B cell (primary cell): ENCODE results near the gene CXCR3. TPM values are rescaled to one million over a fixed set of nuclear protein-coding genes. Genes with fewer than 3 reads are reported as not detected.

Experiments used
- ATAC-seq: fragments of 200-7000 bp; cut with Tn5 transposase; one replicate; pipeline ENCODE4 v1.10.0; 2021; ENCODE audit warnings: low read depth, mild to moderate bottlenecking, moderate number of reproducible peaks, moderate library complexity
- CTCF ChIA-PET: fragments of 350-600 bp; sonication (Branson Sonifier 250); formaldehyde crosslinking; loops from one replicate; lab custom pipeline; 2021; ENCODE audit warnings: antibody characterized with exemption, inconsistent platforms; lab: Charles Lee
- POLR2A ChIA-PET: fragments of 350-600 bp; sonication (Branson Sonifier 250); formaldehyde crosslinking; loops from one replicate; lab custom pipeline; 2021; ENCODE audit warnings: antibody characterized with exemption; lab: Charles Lee
- DNase-seq: peaks from one replicate; pipeline ENCODE4 v3.0.0; 2013
- H2AFZ ChIP-seq: 2 replicates; pipeline ENCODE4 v1.6.1; 2012; ENCODE audit warnings: mild to moderate bottlenecking, low read depth, low read length; ENCODE audit not compliant: insufficient read depth, poor library complexity, severe bottlenecking
- H3K27ac ChIP-seq, 2 donors: 1 replicate in 1 of 2; 2 replicates in 1 of 2; pipeline ENCODE4 v1.5.1; 2012 to 2013; ENCODE audit warnings: low read length in 2 of 2, mild to moderate bottlenecking in 2 of 2, moderate library complexity in 1 of 2
- H3K27me3 ChIP-seq, 4 experiments: fragments of 200-600 bp in 1 of 4; sonication (generic) in 1 of 4; replicated peaks in 1 of 4; 1 replicate in 2 of 4; 2 replicates in 2 of 4; pipeline versions ENCODE4 v1.6.1 to v1.7.0; 2013 to 2016; ENCODE audit warnings: low read length in 3 of 4, mild to moderate bottlenecking in 2 of 4, mixed read lengths in 1 of 4, moderate library complexity in 1 of 4; ENCODE audit not compliant: insufficient read depth in 4 of 4, control insufficient read depth in 3 of 4; ENCODE audit errors: control extremely low read depth in 1 of 4
- H3K36me3 ChIP-seq, 2 experiments: replicated peaks in 1 of 2; 1 replicate in 1 of 2; 2 replicates in 1 of 2; pipeline versions ENCODE4 v1.6.1 to v1.7.1; 2013; ENCODE audit warnings: low read length in 1 of 2; ENCODE audit not compliant: insufficient read depth in 2 of 2, control insufficient read depth in 1 of 2; ENCODE audit errors: control extremely low read depth in 1 of 2, extremely low read depth in 1 of 2
- H3K4me1 ChIP-seq, 2 donors: fragments of 200-600 bp in 1 of 2; sonication (generic) in 1 of 2; 1 replicate in 1 of 2; 2 replicates in 1 of 2; pipeline versions ENCODE4 v1.5.1 to v1.6.1; 2013 to 2017; ENCODE audit warnings: low read length in 2 of 2; ENCODE audit not compliant: control insufficient read depth in 2 of 2, insufficient read depth in 2 of 2
- H3K4me2 ChIP-seq: replicated peaks from 2 replicates; pipeline ENCODE3; 2012; ENCODE audit warnings: mild to moderate bottlenecking, low read depth, low read length; ENCODE audit not compliant: poor library complexity, severe bottlenecking
- H3K4me3 ChIP-seq, 5 experiments: fragments of 200-600 bp in 1 of 5; sonication (generic) in 1 of 5; 1 replicate in 3 of 5; 2 replicates in 2 of 5; pipeline versions ENCODE4 v1.5.1 to v1.7.0; 2011 to 2016; ENCODE audit warnings: low read length in 4 of 5, mild to moderate bottlenecking in 4 of 5, low read depth in 2 of 5, control low read depth in 1 of 5, moderate library complexity in 1 of 5; ENCODE audit not compliant: insufficient read depth in 1 of 5; ENCODE audit errors: control extremely low read depth in 1 of 5, extremely low read depth in 1 of 5
- H3K79me2 ChIP-seq: fragments of 200-600 bp; sonication (generic); one replicate; pipeline ENCODE4 v1.6.0; 2016; ENCODE audit warnings: low read length; ENCODE audit not compliant: control insufficient read depth, insufficient read depth
- H3K9ac ChIP-seq: fragments of 200-600 bp; sonication (generic); 2 replicates; pipeline ENCODE4 v1.6.1; 2017; ENCODE audit warnings: mild to moderate bottlenecking, low read length, moderate library complexity
- H3K9me3 ChIP-seq, 3 donors: one replicate each; pipeline versions ENCODE4 v1.6.1 to v1.7.1; 2013; ENCODE audit warnings: low read length in 2 of 3; ENCODE audit not compliant: control insufficient read depth in 2 of 3, insufficient read depth in 1 of 3; ENCODE audit errors: control extremely low read depth in 1 of 3
- H4K20me1 ChIP-seq: 2 replicates; pipeline ENCODE4 v1.6.0; 2012; ENCODE audit warnings: mild to moderate bottlenecking, low read length; ENCODE audit not compliant: insufficient read depth, control insufficient read depth, poor library complexity, severe bottlenecking
- H3K27ac Mint-ChIP-seq: one replicate; pipeline ENCODE4 v1.8.0; 2021; ENCODE audit warnings: mixed read lengths
- H3K27me3 Mint-ChIP-seq: one replicate; pipeline ENCODE4 v1.8.0; 2021; ENCODE audit warnings: mixed read lengths
- H3K4me1 Mint-ChIP-seq: one replicate; pipeline ENCODE4 v1.8.0; 2021; ENCODE audit warnings: mixed read lengths
- H3K4me3 Mint-ChIP-seq: one replicate; pipeline ENCODE4 v1.8.0; 2021; ENCODE audit warnings: mixed read lengths
- H3K9me3 Mint-ChIP-seq: one replicate; pipeline ENCODE4 v1.8.0; 2022; ENCODE audit warnings: mixed read lengths; ENCODE audit not compliant: insufficient read depth
- EZH2 ChIP-seq: IDR thresholded peaks from 2 replicates; pipeline ENCODE4 v1.6.1; 2012; ENCODE audit warnings: borderline replicate concordance, low read depth, mild to moderate bottlenecking, moderate library complexity, low read length; ENCODE audit not compliant: insufficient read depth, poor library complexity, severe bottlenecking
- WGBS: methylation state at CpG from one replicate; pipeline ENCODE4 v1.1.5; 2013; ENCODE audit warnings: missing lambda C conversion rate; ENCODE audit not compliant: insufficient coverage; 5-methylcytosine and 5-hydroxymethylcytosine counted together
- intact Hi-C: fragments of 100-400 bp; cut with micrococcal nuclease; formaldehyde crosslinking; loops from one replicate; pipeline ENCODE4 v1.10.0; 2022
- polyA plus RNA-seq: library from polyadenylated mRNA; depleted of rRNA; stranded (reverse); fragments of >200 nt; gene quantifications from 2 replicates; pipeline ENCODE4 v1.2.3, GENCODE V29; 2012
- total RNA-seq, 2 donors: library from RNA; stranded (reverse); fragments of 120-200 nt in 1 of 2; gene quantifications; 1 replicate in 1 of 2; 2 replicates in 1 of 2; pipeline versions ENCODE4 v1.2.3 to v1.2.4, GENCODE V29; 2013 to 2022
- TF ChIP-seq, protein P1 (sequence below): fragments of 200-600 bp; IDR thresholded peaks from one replicate; pipeline ENCODE4 v1.8.0; 2022; ENCODE audit warnings: antibody characterized with exemption, mild to moderate bottlenecking

Gene CXCR3
- total and polyA plus RNA-seq, 2 donors (not counting 1 experiment from before 2014, with no cell fraction given) = 6.9 to 8.7 TPM

DNA sequence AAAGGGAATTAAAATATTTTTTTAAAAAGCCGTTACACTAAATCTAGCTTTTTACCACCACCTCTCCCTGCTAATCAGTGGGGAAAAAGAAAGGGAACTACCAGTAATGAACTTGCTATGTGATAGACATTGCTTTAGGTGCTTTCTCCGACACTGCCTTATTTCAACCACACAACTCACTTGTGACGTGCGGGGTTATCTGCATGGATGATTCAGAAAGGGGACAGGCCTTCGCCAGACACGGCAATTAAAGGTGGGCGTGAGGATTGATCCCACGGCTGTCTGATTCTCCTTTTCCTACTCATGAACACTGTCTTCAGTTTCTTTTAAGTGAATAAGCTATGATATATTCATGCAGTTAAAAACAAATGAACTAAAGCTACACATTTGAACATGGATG, 882 bp upstream of the CXCR3 start:
- TF ChIP-seq, protein P1, sequence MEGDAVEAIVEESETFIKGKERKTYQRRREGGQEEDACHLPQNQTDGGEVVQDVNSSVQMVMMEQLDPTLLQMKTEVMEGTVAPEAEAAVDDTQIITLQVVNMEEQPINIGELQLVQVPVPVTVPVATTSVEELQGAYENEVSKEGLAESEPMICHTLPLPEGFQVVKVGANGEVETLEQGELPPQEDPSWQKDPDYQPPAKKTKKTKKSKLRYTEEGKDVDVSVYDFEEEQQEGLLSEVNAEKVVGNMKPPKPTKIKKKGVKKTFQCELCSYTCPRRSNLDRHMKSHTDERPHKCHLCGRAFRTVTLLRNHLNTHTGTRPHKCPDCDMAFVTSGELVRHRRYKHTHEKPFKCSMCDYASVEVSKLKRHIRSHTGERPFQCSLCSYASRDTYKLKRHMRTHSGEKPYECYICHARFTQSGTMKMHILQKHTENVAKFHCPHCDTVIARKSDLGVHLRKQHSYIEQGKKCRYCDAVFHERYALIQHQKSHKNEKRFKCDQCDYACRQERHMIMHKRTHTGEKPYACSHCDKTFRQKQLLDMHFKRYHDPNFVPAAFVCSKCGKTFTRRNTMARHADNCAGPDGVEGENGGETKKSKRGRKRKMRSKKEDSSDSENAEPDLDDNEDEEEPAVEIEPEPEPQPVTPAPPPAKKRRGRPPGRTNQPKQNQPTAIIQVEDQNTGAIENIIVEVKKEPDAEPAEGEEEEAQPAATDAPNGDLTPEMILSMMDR = no peak
- TF ChIP-seq EZH2 = no peak
- H3K4me1 Mint-ChIP-seq = peaks cover 63% of the 10 kb centered on the region
- intact Hi-C loops = no loop called here
- no peaks in the 10 kb centered on the region for H3K36me3 ChIP-seq
- ChIA-PET CTCF (interaction anchor here (1.5 kb wide), 1 partner anchor 33 kb away, joined by 5 read pairs; no protein-coding TSS in a partner anchor), POLR2A (no interaction called here)
- H3K9ac ChIP-seq = no peak overlapping the region
- H4K20me1 ChIP-seq = no peaks in the 10 kb centered on the region
- peak overlapping the region; percentile 76 for H3K4me3 Mint-ChIP-seq
- H3K4me2 ChIP-seq = peak overlapping the region; percentile 64
- peak; percentile 20 for ATAC-seq
- H2AFZ ChIP-seq = no peak overlapping the region
- DNase-seq = peak; percentile 67
- H3K79me2 ChIP-seq = no peaks in the 10 kb centered on the region
- peaks cover 54 to 71% of the 10 kb centered on the region in 2 donors for H3K4me1 ChIP-seq
- H3K9me3 ChIP-seq = peaks cover 0 to 14% (median 0%) of the 10 kb centered on the region in 3 donors
- H3K4me3 ChIP-seq = no peak overlapping the region
- H3K27ac ChIP-seq = peak overlapping the region; percentile 72 to 83
- H3K9me3 Mint-ChIP-seq = no peaks in the 10 kb centered on the region
- H3K27me3 Mint-ChIP-seq = no peaks in the 10 kb centered on the region
- no peaks in the 10 kb centered on the region for H3K27me3 ChIP-seq
- no CpG with 5 or more reads among the region's 8 CpGs for WGBS
- H3K27ac Mint-ChIP-seq = peak overlapping the region; percentile 86

DNA sequence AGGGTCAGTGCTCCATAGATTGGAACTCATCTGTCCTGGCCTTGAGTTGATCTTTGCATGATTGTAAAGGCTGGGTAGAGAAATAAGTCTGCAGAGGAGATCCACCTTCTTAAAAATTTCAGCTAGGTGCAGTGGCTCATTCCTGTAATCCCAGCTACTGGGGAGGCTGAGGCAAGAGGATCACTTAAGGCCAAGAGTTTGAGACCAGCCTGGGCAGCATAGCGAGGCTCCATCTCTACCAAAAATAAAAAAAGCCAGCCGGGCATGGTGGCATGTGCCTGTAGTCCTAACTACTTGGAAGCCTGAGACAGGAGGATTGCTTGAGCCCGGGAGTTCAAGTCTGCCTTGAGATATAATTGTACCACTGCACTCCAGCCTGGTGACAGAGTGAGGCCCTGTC, 476 bp upstream of the CXCR3 start:
- Histone ChIP-seq H3K9me3 (peaks cover 0 to 14% (median 0%) of the 10 kb centered on the region in 3 donors), H3K4me2 (peak overlapping the region; percentile 64), H3K4me3 (peak overlapping the region in 3 of 5 experiments; percentile 0 to 38 (median 22)), H3K27ac (peak overlapping the region; percentile 44 to 83), H3K9ac (peak overlapping the region; percentile 22), H3K79me2 (no peaks in the 10 kb centered on the region), H4K20me1 (no peaks in the 10 kb centered on the region), H3K4me1 (peaks cover 50 to 67% of the 10 kb centered on the region in 2 donors), H2AFZ (no peak overlapping the region), H3K36me3 (no peaks in the 10 kb centered on the region), H3K27me3 (no peaks in the 10 kb centered on the region)
- H3K27me3 Mint-ChIP-seq = no peaks in the 10 kb centered on the region
- no peak for TF ChIP-seq EZH2
- TF ChIP-seq, protein P1 = no peak
- WGBS = no CpG with 5 or more reads among the region's 3 CpGs
- no peak for ATAC-seq
- intact Hi-C loops = no loop called here
- H3K4me1 Mint-ChIP-seq = peaks cover 61% of the 10 kb centered on the region
- no peaks in the 10 kb centered on the region for H3K9me3 Mint-ChIP-seq
- peak overlapping the region; percentile 76 for H3K4me3 Mint-ChIP-seq
- DNase-seq = no peak
- H3K27ac Mint-ChIP-seq = peak overlapping the region; percentile 86
- ChIA-PET POLR2A (interaction anchor here (0.7 kb wide), 1 partner anchor 14 kb away, joined by 3 read pairs; no protein-coding TSS in a partner anchor), CTCF (interaction anchor here (1.0 to 1.6 kb wide), 3 partner anchors 19 to 34 kb away, joined by 4 to 5 read pairs (median 4); no protein-coding TSS in a partner anchor)
